Body of pancreas (tissue), 4 donors: ENCODE results near the gene EPN2.

Experiments used
- CTCF ChIP-seq, 7 experiments: fragments of 450-650 bp in 4 of 7; fragments of 200-600 bp in 3 of 7; sonication (generic) in 3 of 7; IDR thresholded peaks; one replicate each; pipeline ENCODE4 v1.5.1; 2016 to 2019; ENCODE audit warnings: antibody characterized with exemption in 7 of 7
- POLR2A ChIP-seq, 3 donors: fragments of 450-650 bp; IDR thresholded peaks; one replicate each; pipeline ENCODE4 v1.6.1; 2016; ENCODE audit warnings: antibody characterized with exemption in 3 of 3, mild to moderate bottlenecking in 2 of 3

- TF ChIP-seq CTCF (IDR thresholded peaks at IDR 0.05) (no peak), POLR2A (IDR thresholded peaks at IDR 0.05) (no peak)
Observed at GRCh38 chr17:19270347-19270703, 33.2 kb downstream of the EPN2 start.
